Measurements from ENCODE around the gene SYT7. TPM values are rescaled to one million over a fixed set of nuclear protein-coding genes. Genes with fewer than 3 reads are reported as not detected.

SYT7 gene
- total RNA-seq, 1 experiment from 2014 or later: 25.2 TPM

- no peak for TF ChIP-seq CTCF (IDR thresholded peaks at IDR 0.05; ENCODE audit: unreplicated experiment)
- no peaks in the 10 kb centered on the region for H3K9me3 Mint-ChIP-seq (ENCODE audit: unreplicated experiment)
- BruUV-seq (replicated peaks): no TSS peak
- H3K36me3 Mint-ChIP-seq (ENCODE audit: insufficient read depth, unreplicated experiment): no peaks in the 10 kb centered on the region
- no peaks in the 10 kb centered on the region for H3K4me1 Mint-ChIP-seq (ENCODE audit: insufficient read depth, unreplicated experiment)
- POLR2A ChIA-PET: interaction anchor here (0.6 kb wide), 1 partner anchor 17 kb away, joined by 3 read pairs; no protein-coding TSS in a partner anchor
- peak; percentile 57 for DNase-seq (ENCODE audit: unreplicated experiment)
- no peak overlapping the region for H3K4me3 Mint-ChIP-seq (ENCODE audit: unreplicated experiment)
- intact Hi-C loops (cut with micrococcal nuclease): no loop called here
- no peak overlapping the region for H3K27ac Mint-ChIP-seq (ENCODE audit: low read depth, unreplicated experiment)
- peaks cover 8% of the 10 kb centered on the region for H3K27me3 Mint-ChIP-seq (ENCODE audit: insufficient read depth, unreplicated experiment)
- CTCF ChIA-PET: interaction anchor here (0.5 to 5.4 kb wide), 6 partner anchors 11 to 133 kb away, joined by 3 to 32 read pairs (median 4); no protein-coding TSS in a partner anchor
These were observed 75.2 kb downstream of the SYT7 start for GRCh38 chr11:61505640-61506155.

- no peak overlapping the region for H3K4me3 Mint-ChIP-seq (ENCODE audit: unreplicated experiment)
- H3K27ac Mint-ChIP-seq (ENCODE audit: low read depth, unreplicated experiment): no peak overlapping the region
- intact Hi-C loops (cut with micrococcal nuclease): no loop called here
- no peaks in the 10 kb centered on the region for H3K9me3 Mint-ChIP-seq (ENCODE audit: unreplicated experiment)
- no TSS peak for BruUV-seq (replicated peaks)
- ChIA-PET CTCF (interaction anchor here (0.8 to 5.4 kb wide), 4 partner anchors 12 to 134 kb away, joined by 3 to 32 read pairs (median 4); no protein-coding TSS in a partner anchor), POLR2A (no interaction called here)
- DNase-seq (ENCODE audit: unreplicated experiment): no peak
- peaks cover 8% of the 10 kb centered on the region for H3K27me3 Mint-ChIP-seq (ENCODE audit: insufficient read depth, unreplicated experiment)
- TF ChIP-seq CTCF (IDR thresholded peaks at IDR 0.05; ENCODE audit: unreplicated experiment): no peak
- H3K4me1 Mint-ChIP-seq (ENCODE audit: insufficient read depth, unreplicated experiment): no peaks in the 10 kb centered on the region
- H3K36me3 Mint-ChIP-seq (ENCODE audit: insufficient read depth, unreplicated experiment): no peaks in the 10 kb centered on the region
These were observed 75.8 kb downstream of the SYT7 start for GRCh38 chr11:61505106-61505505.

GRCh38 chr11:61503135-61503770 is 77.6 kb downstream of the SYT7 start:
- TF ChIP-seq CTCF (IDR thresholded peaks at IDR 0.05; ENCODE audit: unreplicated experiment): no peak
- peaks cover 8% of the 10 kb centered on the region for H3K27me3 Mint-ChIP-seq (ENCODE audit: insufficient read depth, unreplicated experiment)
- POLR2A ChIA-PET: no interaction called here
- H3K27ac Mint-ChIP-seq (ENCODE audit: low read depth, unreplicated experiment): no peak overlapping the region
- no peaks in the 10 kb centered on the region for H3K4me1 Mint-ChIP-seq (ENCODE audit: insufficient read depth, unreplicated experiment)
- DNase-seq (ENCODE audit: unreplicated experiment): no peak
- BruUV-seq (replicated peaks): no TSS peak
- H3K36me3 Mint-ChIP-seq (ENCODE audit: insufficient read depth, unreplicated experiment): no peaks in the 10 kb centered on the region
- no peak overlapping the region for H3K4me3 Mint-ChIP-seq (ENCODE audit: unreplicated experiment)
- H3K9me3 Mint-ChIP-seq (ENCODE audit: unreplicated experiment): no peaks in the 10 kb centered on the region
- CTCF ChIA-PET: interaction anchor here (0.8 to 5.4 kb wide), 3 partner anchors 14 to 25 kb away, joined by 4 to 32 read pairs (median 16); no protein-coding TSS in a partner anchor
- intact Hi-C loops (cut with micrococcal nuclease): no loop called here

- intact Hi-C loops (cut with micrococcal nuclease): no loop called here
- no peak overlapping the region for H3K27ac Mint-ChIP-seq (ENCODE audit: low read depth, unreplicated experiment)
- H3K9me3 Mint-ChIP-seq (ENCODE audit: unreplicated experiment): no peaks in the 10 kb centered on the region
- peaks cover 1% of the 10 kb centered on the region for H3K27me3 Mint-ChIP-seq (ENCODE audit: insufficient read depth, unreplicated experiment)
- H3K4me1 Mint-ChIP-seq (ENCODE audit: insufficient read depth, unreplicated experiment): no peaks in the 10 kb centered on the region
- no peaks in the 10 kb centered on the region for H3K36me3 Mint-ChIP-seq (ENCODE audit: insufficient read depth, unreplicated experiment)
- TF ChIP-seq CTCF (IDR thresholded peaks at IDR 0.05; ENCODE audit: unreplicated experiment): no peak
- no peak for DNase-seq (ENCODE audit: unreplicated experiment)
- BruUV-seq (replicated peaks): no TSS peak
- H3K4me3 Mint-ChIP-seq (ENCODE audit: unreplicated experiment): no peak overlapping the region
- CTCF ChIA-PET: interaction anchor here (0.6 to 5.4 kb wide), 6 partner anchors 12 to 79 kb away, joined by 3 to 32 read pairs (median 4); no protein-coding TSS in a partner anchor
- POLR2A ChIA-PET: no interaction called here
These were observed 78.4 kb downstream of the SYT7 start for GRCh38 chr11:61502522-61502921.

Measured in MCF 10A (cell line).